ENCODE measurements around the gene CBX2.

CBX2 gene

GRCh38 chr17:79738643-79739042, 39.3 kb upstream of the CBX2 start:
- H3K4me1 ChIP-seq, result peaks cover 4% of the 10 kb centered on the region; the same call in 1 of the 2 replicates
- H3K9me3 ChIP-seq, result no peaks in the 10 kb centered on the region
- DNase-seq (ENCODE audit: low spot score in 2 of 2), result no peak
- H3K27me3 ChIP-seq (ENCODE audit: low read depth), result peaks cover 13% of the 10 kb centered on the region
- in situ Hi-C loops (cut with MboI; ENCODE audit: low sequenced_read_pairs), result no loop called here
- no peak overlapping the region for H3K4me3 ChIP-seq
- no peaks in the 10 kb centered on the region for H3K36me3 ChIP-seq (replicated peaks)

DNA sequence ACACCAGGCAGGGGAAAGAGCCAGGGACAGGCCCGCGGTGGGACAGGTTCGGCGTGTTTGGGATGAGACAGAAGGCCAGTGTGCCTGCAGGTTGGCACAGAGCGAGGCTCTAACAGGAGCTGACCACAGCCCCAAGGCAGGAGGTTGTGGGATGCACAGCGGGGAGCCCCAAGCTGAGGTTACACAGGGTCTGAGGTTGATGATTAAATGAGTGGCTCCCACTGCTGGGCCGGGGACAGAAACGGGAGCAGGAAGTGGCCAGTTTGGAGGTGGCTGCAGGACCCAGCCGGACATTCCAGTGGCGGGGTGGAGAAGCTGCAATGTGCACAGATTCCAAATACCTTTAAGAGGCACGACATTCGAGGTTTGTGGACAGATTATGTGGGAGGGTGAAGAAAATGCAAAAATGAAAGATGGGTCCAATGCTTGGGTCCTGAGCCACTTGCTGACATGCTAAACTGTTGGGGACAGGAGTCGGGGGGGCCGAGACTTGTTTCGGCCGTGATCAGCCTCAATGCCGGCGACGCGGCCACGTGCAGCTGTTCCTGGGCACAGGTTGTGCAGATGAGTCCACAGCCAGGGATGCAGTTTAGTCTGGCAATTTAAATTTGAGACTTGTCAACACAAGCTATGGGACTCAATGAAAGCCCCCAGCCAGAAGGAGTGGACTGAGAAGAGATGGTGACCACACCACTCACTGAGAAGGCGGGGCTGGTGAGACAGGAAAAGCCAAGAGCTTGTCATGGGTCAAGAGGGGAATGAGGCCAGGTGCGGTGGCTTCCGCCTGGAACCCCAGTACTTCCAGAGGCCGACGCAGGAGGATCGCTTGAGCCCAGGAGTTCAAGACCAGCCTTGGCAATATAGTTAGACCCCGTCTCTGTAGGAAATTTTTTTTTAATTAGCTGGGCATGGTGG, 38.5 kb upstream of the CBX2 start:
- Histone ChIP-seq H3K4me3 (no peak overlapping the region), H3K36me3 (replicated peaks) (no peaks in the 10 kb centered on the region), H3K27me3 (ENCODE audit: low read depth) (peaks cover 13% of the 10 kb centered on the region), H3K9me3 (no peaks in the 10 kb centered on the region), H3K4me1 (peaks cover 4% of the 10 kb centered on the region; the same call in 1 of the 2 replicates)
- DNase-seq (ENCODE audit: low spot score in 2 of 2), result no peak
- in situ Hi-C loops (cut with MboI; ENCODE audit: low sequenced_read_pairs), result no loop called here

DNA sequence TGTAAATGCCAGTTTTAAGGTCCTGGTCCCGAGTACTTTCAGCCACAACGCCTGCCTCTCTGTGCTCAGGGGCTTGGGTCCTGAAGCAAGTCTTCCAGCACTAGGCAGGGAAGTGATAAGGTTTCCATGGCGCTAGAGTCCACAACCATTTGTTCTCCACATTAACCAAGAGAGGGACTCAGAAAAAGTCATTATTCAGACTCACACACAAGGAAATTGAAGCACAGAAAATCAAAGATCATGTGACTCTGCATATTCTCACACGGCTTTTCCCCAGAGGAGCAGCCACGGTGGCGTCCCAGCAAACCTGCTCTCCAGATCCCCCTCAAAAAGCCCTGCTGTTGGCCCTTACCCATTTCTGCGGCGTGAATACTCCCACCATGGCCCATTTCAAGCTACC, 37.5 kb upstream of the CBX2 start:
- no peak for DNase-seq (ENCODE audit: low spot score in 2 of 2)
- in situ Hi-C loops (cut with MboI; ENCODE audit: low sequenced_read_pairs), result no loop called here
- H3K36me3 ChIP-seq (replicated peaks), result no peaks in the 10 kb centered on the region
- H3K4me1 ChIP-seq, result peaks cover 4% of the 10 kb centered on the region; the same call in 1 of the 2 replicates
- no peak overlapping the region for H3K4me3 ChIP-seq
- no peaks in the 10 kb centered on the region for H3K9me3 ChIP-seq
- H3K27me3 ChIP-seq (ENCODE audit: low read depth), result peaks cover 13% of the 10 kb centered on the region

- H3K9me3 ChIP-seq, result no peaks in the 10 kb centered on the region
- H3K36me3 ChIP-seq (replicated peaks), result no peaks in the 10 kb centered on the region
- peaks cover 4% of the 10 kb centered on the region; the same call in 1 of the 2 replicates for H3K4me1 ChIP-seq
- peaks cover 13% of the 10 kb centered on the region for H3K27me3 ChIP-seq (ENCODE audit: low read depth)
- in situ Hi-C loops (cut with MboI; ENCODE audit: low sequenced_read_pairs), result no loop called here
- peak overlapping the region; percentile 38 for H3K4me3 ChIP-seq
- DNase-seq (ENCODE audit: low spot score in 2 of 2), result no peak
These were observed 36.6 kb upstream of the CBX2 start for GRCh38 chr17:79741401-79741750.

DNA sequence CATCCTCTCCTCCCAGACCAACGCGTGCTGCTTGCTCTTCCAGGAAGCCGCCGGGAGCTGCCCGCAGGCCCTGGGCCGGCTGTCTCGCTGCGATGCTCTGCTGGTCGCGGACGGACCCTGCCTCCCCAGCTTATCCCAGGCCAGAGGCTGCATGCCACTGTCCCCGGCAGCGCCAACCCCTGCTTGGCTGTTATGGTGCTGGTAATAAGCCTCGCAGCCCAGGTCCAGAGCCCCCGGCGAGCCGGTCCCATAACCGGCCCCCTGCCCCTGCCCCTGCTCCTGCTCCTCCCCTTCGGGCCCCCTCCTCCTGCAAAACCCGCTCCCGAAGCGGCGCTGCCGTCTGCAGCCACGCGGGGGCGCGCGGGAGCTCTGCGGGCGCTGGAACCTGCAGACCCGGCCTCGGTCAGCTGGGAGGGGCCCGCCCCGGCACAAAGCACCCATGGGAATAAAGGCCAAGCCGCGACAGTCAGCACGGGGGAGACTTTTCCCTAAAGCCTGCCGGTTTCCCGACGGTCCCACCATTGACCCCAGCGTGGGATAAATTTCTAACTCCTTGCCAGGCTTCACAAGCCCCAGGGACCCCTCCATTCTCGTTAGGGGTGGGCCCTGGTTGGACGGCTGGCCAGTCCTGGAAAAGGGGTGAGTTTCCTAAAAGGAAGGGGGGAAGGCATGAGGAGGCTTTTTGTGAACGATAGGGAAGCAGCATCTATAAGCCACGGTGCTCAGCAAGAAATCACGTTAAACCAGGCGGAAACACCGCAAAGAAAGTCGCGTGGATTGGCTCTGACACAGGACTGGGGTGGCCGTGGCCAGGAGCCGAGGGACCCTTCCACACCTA, 36.0 kb upstream of the CBX2 start:
- Histone ChIP-seq H3K27me3 (ENCODE audit: low read depth) (peaks cover 13% of the 10 kb centered on the region), H3K36me3 (replicated peaks) (no peaks in the 10 kb centered on the region), H3K9me3 (no peaks in the 10 kb centered on the region), H3K4me3 (peak overlapping the region; percentile 38), H3K4me1 (peaks cover 4% of the 10 kb centered on the region; the same call in 1 of the 2 replicates)
- in situ Hi-C loops (cut with MboI; ENCODE audit: low sequenced_read_pairs), result no loop called here
- DNase-seq (ENCODE audit: low spot score in 2 of 2), result peak; percentile 81 to 92

DNA sequence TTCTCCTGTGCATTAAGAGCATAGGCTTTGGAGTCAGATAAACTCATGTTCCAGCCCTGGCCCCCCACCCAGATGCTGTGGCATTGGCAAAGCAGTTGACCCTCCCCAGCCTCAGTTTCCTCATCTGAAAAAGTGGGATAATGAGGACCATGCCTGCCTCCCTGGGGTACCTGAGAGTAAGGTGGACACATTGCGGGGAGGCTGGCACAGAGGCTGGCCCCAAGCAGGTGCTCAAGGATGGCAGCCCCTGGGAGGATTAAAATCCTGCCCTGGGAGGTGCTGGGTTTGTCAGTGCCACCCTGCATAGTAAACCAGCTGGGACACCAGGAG, 35.4 kb upstream of the CBX2 start:
- H3K27me3 ChIP-seq (ENCODE audit: low read depth), result peaks cover 13% of the 10 kb centered on the region
- no peak for DNase-seq (ENCODE audit: low spot score in 2 of 2)
- no peaks in the 10 kb centered on the region for H3K9me3 ChIP-seq
- in situ Hi-C loops (cut with MboI; ENCODE audit: low sequenced_read_pairs), result no loop called here
- H3K4me1 ChIP-seq, result peaks cover 4% of the 10 kb centered on the region; the same call in 1 of the 2 replicates
- H3K36me3 ChIP-seq (replicated peaks), result no peaks in the 10 kb centered on the region
- H3K4me3 ChIP-seq, result no peak overlapping the region

- peaks cover 13% of the 10 kb centered on the region for H3K27me3 ChIP-seq (ENCODE audit: low read depth)
- H3K4me3 ChIP-seq, result no peak overlapping the region
- DNase-seq (ENCODE audit: low spot score in 2 of 2), result no peak
- no peaks in the 10 kb centered on the region for H3K36me3 ChIP-seq (replicated peaks)
- in situ Hi-C loops (cut with MboI; ENCODE audit: low sequenced_read_pairs), result no loop called here
- H3K4me1 ChIP-seq, result peaks cover 5% of the 10 kb centered on the region; the same call in 1 of the 2 replicates
- H3K9me3 ChIP-seq, result no peaks in the 10 kb centered on the region
These were observed 34.9 kb upstream of the CBX2 start for GRCh38 chr17:79742951-79743476.

GRCh38 chr17:79743614-79744013, 34.3 kb upstream of the CBX2 start:
- Histone ChIP-seq H3K4me1 (peaks cover 8% of the 10 kb centered on the region), H3K36me3 (replicated peaks) (no peaks in the 10 kb centered on the region), H3K27me3 (ENCODE audit: low read depth) (peaks cover 13% of the 10 kb centered on the region), H3K9me3 (no peaks in the 10 kb centered on the region), H3K4me3 (no peak overlapping the region)
- no peak for DNase-seq (ENCODE audit: low spot score in 2 of 2)
- in situ Hi-C loops (cut with MboI; ENCODE audit: low sequenced_read_pairs), result no loop called here

- Histone ChIP-seq H3K27me3 (ENCODE audit: low read depth) (peaks cover under 1% of the 10 kb centered on the region), H3K9me3 (no peaks in the 10 kb centered on the region), H3K36me3 (replicated peaks) (no peaks in the 10 kb centered on the region), H3K4me1 (peaks cover 22% of the 10 kb centered on the region), H3K4me3 (no peak overlapping the region)
- no peak for DNase-seq (ENCODE audit: low spot score in 2 of 2)
- in situ Hi-C loops (cut with MboI; ENCODE audit: low sequenced_read_pairs), result no loop called here
These were observed 32.3 kb upstream of the CBX2 start for GRCh38 chr17:79745641-79746105.

DNA sequence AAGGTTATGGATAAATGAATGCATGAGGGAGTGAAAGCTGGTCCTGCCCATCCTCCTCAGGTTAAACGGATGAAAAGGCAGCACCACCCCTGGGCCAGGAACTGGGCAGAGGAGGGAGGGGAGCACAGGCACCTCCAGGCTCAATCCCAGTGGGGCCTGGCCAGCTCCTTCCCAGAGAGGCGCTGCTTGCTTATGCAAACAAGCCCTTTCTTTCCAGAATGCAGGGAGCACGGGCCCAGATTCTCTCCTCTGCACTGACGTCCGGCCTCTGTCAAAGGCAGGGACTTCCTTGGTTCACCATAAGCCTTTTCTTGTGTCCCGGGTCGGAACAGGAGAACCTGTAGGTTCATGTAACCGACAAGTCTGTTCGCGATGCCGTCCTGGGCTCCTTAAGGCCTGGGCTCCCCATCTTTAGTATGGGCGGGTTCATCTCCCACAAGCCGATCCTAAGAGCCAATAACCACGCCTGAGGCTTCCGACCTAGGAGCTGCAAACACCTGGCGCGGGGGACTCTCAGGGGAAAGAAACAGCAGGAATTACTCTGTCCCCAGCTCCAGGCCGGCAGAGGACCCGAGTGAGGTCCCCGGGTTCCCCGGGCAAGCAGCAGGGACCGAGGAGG, 30.9 kb upstream of the CBX2 start:
- Histone ChIP-seq H3K36me3 (replicated peaks) (no peaks in the 10 kb centered on the region), H3K27me3 (ENCODE audit: low read depth) (no peaks in the 10 kb centered on the region), H3K9me3 (no peaks in the 10 kb centered on the region), H3K4me3 (no peak overlapping the region), H3K4me1 (peaks cover 22% of the 10 kb centered on the region)
- in situ Hi-C loops (cut with MboI; ENCODE audit: low sequenced_read_pairs), result no loop called here
- DNase-seq (ENCODE audit: low spot score in 2 of 2), result no peak

DNA sequence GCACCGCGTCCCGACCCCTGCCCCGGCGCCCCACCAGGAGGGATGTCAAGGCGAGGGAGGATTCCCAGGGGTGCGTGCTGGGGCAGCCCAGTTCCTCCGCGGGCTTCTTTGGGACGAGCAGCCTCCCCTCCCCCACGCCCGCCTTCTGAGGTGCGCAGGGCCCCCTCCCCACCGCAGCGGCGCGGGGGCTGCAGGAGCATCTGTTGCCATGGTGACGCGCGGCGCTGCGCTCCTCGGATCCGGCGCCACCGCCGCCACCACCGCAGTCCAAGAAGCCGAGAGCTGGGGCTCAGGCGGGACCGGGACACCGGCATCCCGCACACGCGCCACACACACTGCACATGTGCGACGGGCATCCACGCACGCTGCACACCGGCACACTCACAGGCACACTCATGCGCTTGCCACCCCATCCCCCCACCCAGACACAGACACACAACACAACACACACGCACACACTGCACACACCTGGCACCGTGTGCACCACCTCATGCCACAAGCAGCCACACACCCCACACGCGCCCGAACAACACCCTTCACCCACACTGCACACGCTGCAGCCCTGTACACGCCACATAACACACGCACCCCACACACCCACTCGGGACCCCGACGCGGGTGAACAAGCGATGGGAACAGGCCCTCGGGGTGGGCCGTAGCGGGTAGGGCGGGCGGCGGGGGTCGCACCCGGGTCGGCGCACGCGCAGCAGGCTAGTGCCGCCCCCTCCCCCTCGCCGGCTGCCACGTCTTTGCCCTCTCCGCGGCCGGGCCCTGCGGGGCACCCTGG, 30.2 kb upstream of the CBX2 start:
- Histone ChIP-seq H3K4me1 (peaks cover 19% of the 10 kb centered on the region), H3K4me3 (no peak overlapping the region), H3K9me3 (no peaks in the 10 kb centered on the region), H3K36me3 (replicated peaks) (no peaks in the 10 kb centered on the region), H3K27me3 (ENCODE audit: low read depth) (no peaks in the 10 kb centered on the region)
- in situ Hi-C loops (cut with MboI; ENCODE audit: low sequenced_read_pairs), result no loop called here
- no peak for DNase-seq (ENCODE audit: low spot score in 2 of 2)

DNA sequence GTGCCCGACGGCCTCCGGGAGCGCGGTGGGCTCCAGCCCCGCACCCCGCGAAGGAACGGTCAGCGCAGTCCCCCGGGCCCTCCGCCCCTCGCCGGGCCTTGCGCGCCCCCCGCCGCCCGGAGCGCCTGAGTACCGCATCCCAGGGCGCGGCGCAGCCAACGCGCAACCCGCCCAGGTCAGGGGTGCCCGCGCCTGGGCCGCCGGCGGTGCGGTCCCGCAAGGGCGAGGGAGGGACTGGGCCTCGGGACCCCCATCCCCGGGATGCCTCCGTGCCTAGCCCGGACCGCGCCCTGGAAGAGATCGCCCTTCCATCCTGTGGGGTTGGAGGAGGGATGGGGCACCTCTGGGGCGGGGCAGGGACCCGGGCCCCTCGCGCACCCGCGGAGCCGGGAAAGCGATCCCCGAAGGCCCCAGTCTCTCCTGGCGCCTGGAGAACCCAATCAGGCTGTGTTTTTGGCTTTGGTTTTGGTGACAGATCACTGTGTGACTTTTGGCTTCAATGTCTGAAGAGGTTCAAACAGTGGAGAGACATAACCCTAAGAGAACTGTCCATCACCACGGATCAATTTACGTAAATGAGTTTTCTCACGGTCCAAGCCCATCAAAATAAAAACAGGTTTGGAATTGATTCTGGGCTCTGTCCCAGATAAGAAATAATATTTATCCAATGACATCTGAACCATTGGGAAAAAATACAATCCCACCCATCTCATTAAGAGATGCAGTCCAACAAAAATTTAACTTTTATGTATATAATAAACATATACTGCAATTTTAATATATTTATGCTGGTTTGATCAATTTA, 29.5 kb upstream of the CBX2 start:
- Histone ChIP-seq H3K4me3 (no peak overlapping the region), H3K4me1 (peaks cover 19% of the 10 kb centered on the region), H3K27me3 (ENCODE audit: low read depth) (no peaks in the 10 kb centered on the region), H3K9me3 (no peaks in the 10 kb centered on the region), H3K36me3 (replicated peaks) (no peaks in the 10 kb centered on the region)
- no peak for DNase-seq (ENCODE audit: low spot score in 2 of 2)
- in situ Hi-C loops (cut with MboI; ENCODE audit: low sequenced_read_pairs), result no loop called here

Data from HAP-1 (cell line).